Activated B cell treated with CpG ODN at 0.5 μM for 24 hours (primary cell): Measurements from ENCODE around the gene ANTXR2. TPM values are rescaled to one million over a fixed set of nuclear protein-coding genes. Genes with fewer than 3 reads are reported as not detected.

Source experiments
- ATAC-seq: fragments of 200-7000 bp; cut with Tn5 transposase; one replicate; pipeline ENCODE4 v1.10.0; 2021; ENCODE audit warnings: low read depth, mild to moderate bottlenecking, moderate library complexity
- CTCF ChIA-PET: fragments of 350-600 bp; sonication (Branson Sonifier 250); formaldehyde crosslinking; loops from one replicate; lab custom pipeline; 2021; ENCODE audit warnings: antibody characterized with exemption; lab: Charles Lee
- POLR2A ChIA-PET: fragments of 350-600 bp; sonication (Branson Sonifier 250); formaldehyde crosslinking; loops from one replicate; lab custom pipeline; 2021; ENCODE audit warnings: antibody characterized with exemption; lab: Charles Lee
- DNase-seq: peaks from one replicate; pipeline ENCODE4 v3.0.0; 2022
- H3K27ac Mint-ChIP-seq: one replicate; pipeline ENCODE4 v1.8.0; 2020; ENCODE audit warnings: mixed read lengths
- H3K27me3 Mint-ChIP-seq: one replicate; pipeline ENCODE4 v1.8.0; 2021; ENCODE audit warnings: mixed read lengths
- H3K36me3 Mint-ChIP-seq: one replicate; pipeline ENCODE4 v1.8.0; 2021; ENCODE audit warnings: low read depth, mixed read lengths
- H3K4me1 Mint-ChIP-seq: one replicate; pipeline ENCODE4 v1.8.0; 2021; ENCODE audit warnings: mixed read lengths
- H3K4me3 Mint-ChIP-seq: one replicate; pipeline ENCODE4 v1.8.0; 2020; ENCODE audit warnings: mild to moderate bottlenecking, mixed read lengths
- H3K9me3 Mint-ChIP-seq: one replicate; pipeline ENCODE4 v1.8.0; 2020; ENCODE audit warnings: mixed read lengths
- CTCF ChIP-seq: fragments of 200-600 bp; IDR thresholded peaks from one replicate; pipeline ENCODE4 v1.8.0; 2022; ENCODE audit warnings: antibody characterized with exemption, mild to moderate bottlenecking
- intact Hi-C: fragments of 100-400 bp; cut with micrococcal nuclease; formaldehyde crosslinking; loops from one replicate; pipeline ENCODE4 v1.15.1; 2024
- total RNA-seq: library from RNA; stranded (reverse); gene quantifications from 2 replicates; pipeline ENCODE4 v1.2.3, GENCODE V29; 2022

Gene ANTXR2
- total RNA-seq, 1 donor from 2014 or later, result 19.6 TPM

- Mint-ChIP-seq H3K27ac (peak overlapping the region; percentile 56), H3K9me3 (no peaks in the 10 kb centered on the region), H3K4me3 (no peak overlapping the region), H3K4me1 (peaks cover 21% of the 10 kb centered on the region), H3K36me3 (peaks cover 36% of the 10 kb centered on the region), H3K27me3 (no peaks in the 10 kb centered on the region)
- TF ChIP-seq CTCF, result no peak
- ATAC-seq, result no peak
- no peak for DNase-seq
- POLR2A ChIA-PET, result interaction anchor here (1.1 kb wide), 1 partner anchor 37 kb away, joined by 3 read pairs; the partner anchor contains the start of gene ANTXR2
- CTCF ChIA-PET, result interaction anchor here (1.3 kb wide), 1 partner anchor 180 kb away, joined by 5 read pairs; no protein-coding TSS in a partner anchor
- intact Hi-C loops, result loop anchor here (1.0 to 2.0 kb wide), 2 partner anchors 23 to 37 kb away; partner anchors contain the start of gene ANTXR2
Observed at GRCh38 chr4:80035336-80035735, 37.7 kb downstream of the ANTXR2 start.

- POLR2A ChIA-PET, result no interaction called here
- Mint-ChIP-seq H3K27me3 (no peaks in the 10 kb centered on the region), H3K27ac (no peak overlapping the region), H3K36me3 (peaks cover 23% of the 10 kb centered on the region), H3K9me3 (no peaks in the 10 kb centered on the region), H3K4me3 (no peak overlapping the region), H3K4me1 (peaks cover 21% of the 10 kb centered on the region)
- intact Hi-C loops, result no loop called here
- ATAC-seq, result no peak
- no peak for DNase-seq
- CTCF ChIA-PET, result no interaction called here
- no peak for TF ChIP-seq CTCF
Observed at GRCh38 chr4:80033581-80033980, 39.4 kb downstream of the ANTXR2 start.

GRCh38 chr4:80029364-80029763 is 43.7 kb downstream of the ANTXR2 start:
- TF ChIP-seq CTCF, result no peak
- H3K9me3 Mint-ChIP-seq, result no peaks in the 10 kb centered on the region
- H3K27ac Mint-ChIP-seq, result no peak overlapping the region
- H3K36me3 Mint-ChIP-seq, result peaks cover 30% of the 10 kb centered on the region
- H3K4me3 Mint-ChIP-seq, result no peak overlapping the region
- ChIA-PET POLR2A (no interaction called here), CTCF (no interaction called here)
- DNase-seq (no peak), ATAC-seq (no peak)
- intact Hi-C loops, result loop anchor here (2.0 kb wide), 1 partner anchor 15 kb away; no protein-coding TSS in a partner anchor
- H3K27me3 Mint-ChIP-seq, result no peaks in the 10 kb centered on the region
- no peaks in the 10 kb centered on the region for H3K4me1 Mint-ChIP-seq

GRCh38 chr4:80027611-80028010 is 45.4 kb downstream of the ANTXR2 start:
- no peak overlapping the region for H3K27ac Mint-ChIP-seq
- H3K4me3 Mint-ChIP-seq, result no peak overlapping the region
- DNase-seq (no peak), ATAC-seq (no peak)
- no peak for TF ChIP-seq CTCF
- no peaks in the 10 kb centered on the region for H3K27me3 Mint-ChIP-seq
- ChIA-PET POLR2A (no interaction called here), CTCF (no interaction called here)
- intact Hi-C loops, result loop anchor here (2.0 kb wide), 1 partner anchor 13 kb away; no protein-coding TSS in a partner anchor
- peaks cover 30% of the 10 kb centered on the region for H3K36me3 Mint-ChIP-seq
- no peaks in the 10 kb centered on the region for H3K4me1 Mint-ChIP-seq
- no peaks in the 10 kb centered on the region for H3K9me3 Mint-ChIP-seq

GRCh38 chr4:80026100-80026499 is 46.9 kb downstream of the ANTXR2 start:
- DNase-seq (no peak), ATAC-seq (no peak)
- H3K27me3 Mint-ChIP-seq, result no peaks in the 10 kb centered on the region
- no peak overlapping the region for H3K4me3 Mint-ChIP-seq
- ChIA-PET CTCF (no interaction called here), POLR2A (interaction anchor here (0.5 kb wide), 1 partner anchor 94 kb away, joined by 3 read pairs; no protein-coding TSS in a partner anchor)
- no peaks in the 10 kb centered on the region for H3K9me3 Mint-ChIP-seq
- H3K27ac Mint-ChIP-seq, result no peak overlapping the region
- intact Hi-C loops, result no loop called here
- H3K4me1 Mint-ChIP-seq, result no peaks in the 10 kb centered on the region
- no peak for TF ChIP-seq CTCF
- H3K36me3 Mint-ChIP-seq, result peaks cover 36% of the 10 kb centered on the region
